Esophagus mucosa (tissue), 1 donor: ENCODE data around the gene KDM1B. TPM values are rescaled to one million over a fixed set of nuclear protein-coding genes. Genes with fewer than 3 reads are reported as not detected.
A peak's percentile ranks its signal among the peaks of the same experiment; 100 is the strongest.

ENCODE experiments used
- ATAC-seq: fragments of 200-7000 bp; cut with Tn5 transposase; one replicate; pipeline ENCODE4 v1.9.1; 2020
- total RNA-seq: library from RNA; stranded (reverse); gene quantifications from one replicate; pipeline ENCODE4 v1.2.4, GENCODE V29; 2023
- donor health status: DM: yes; HTN: yes; CAD: no.

KDM1B gene
- total RNA-seq, 1 donor from 2014 or later: 20.8 TPM

DNA sequence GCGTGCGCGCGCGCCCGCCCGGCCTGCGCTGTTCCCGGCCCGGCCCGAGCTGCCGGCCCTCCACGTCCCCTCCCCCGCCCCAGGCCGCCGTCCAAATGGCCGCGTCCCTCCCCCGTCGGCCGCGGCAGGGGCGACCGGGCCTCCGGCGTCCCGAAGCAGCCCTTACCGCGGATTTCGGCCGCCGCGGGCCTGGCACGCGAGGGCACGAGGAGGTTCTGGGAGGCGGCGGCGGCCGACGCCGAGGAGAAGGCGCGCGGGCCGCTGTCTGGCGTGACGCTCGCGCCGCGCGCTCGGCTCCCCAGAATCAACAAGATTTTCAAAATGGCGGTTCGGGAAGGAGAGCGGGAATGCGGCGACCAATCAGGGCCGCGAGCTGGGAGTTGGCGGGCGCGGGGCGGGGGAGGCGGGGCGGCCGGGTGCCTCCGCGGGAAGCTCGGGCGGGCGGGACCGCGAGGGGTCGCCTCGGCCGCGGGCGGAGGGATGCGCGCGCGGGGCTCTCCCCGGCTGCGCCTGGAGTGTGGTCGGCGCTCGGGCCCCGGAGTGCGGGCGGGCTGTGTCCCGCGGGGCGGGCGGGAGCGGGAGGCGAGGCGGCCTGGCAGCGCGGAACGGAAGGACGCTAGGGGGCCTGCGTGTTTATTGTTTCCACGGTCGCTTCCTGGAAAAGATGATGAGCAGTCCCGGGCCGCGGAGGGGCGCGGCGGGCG lies 109.1 kb downstream of the KDM1B start, which contains the start of gene DEK:
Gene DEK (minus strand): TSS at position 312 of the 704 bp plus-strand sequence. CDS start 543 bp downstream, outside the sequence.
- ATAC-seq: peak; percentile 68

DNA sequence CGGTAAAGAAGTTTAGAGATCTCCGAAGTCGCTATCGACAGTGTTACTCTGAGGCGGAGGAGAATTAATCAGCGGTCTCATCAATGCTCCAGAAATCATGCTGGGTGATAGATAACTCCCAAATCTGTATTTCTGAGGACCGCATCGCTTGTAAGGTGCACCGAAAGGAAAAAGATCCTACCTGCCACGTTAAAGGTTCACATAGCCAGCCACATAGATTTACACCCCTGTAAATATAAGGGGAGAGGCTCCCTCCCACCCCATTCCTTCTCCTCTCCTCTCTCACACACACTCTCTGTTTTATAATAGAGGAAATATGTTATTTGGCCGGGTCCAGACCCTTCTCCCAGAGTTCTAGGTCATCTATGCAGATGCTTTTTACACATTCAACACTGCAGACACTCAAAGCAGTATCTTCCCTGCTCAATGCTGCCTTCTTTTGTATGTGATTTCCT lies 109.7 kb downstream of the KDM1B start:
- no peak for ATAC-seq

DNA sequence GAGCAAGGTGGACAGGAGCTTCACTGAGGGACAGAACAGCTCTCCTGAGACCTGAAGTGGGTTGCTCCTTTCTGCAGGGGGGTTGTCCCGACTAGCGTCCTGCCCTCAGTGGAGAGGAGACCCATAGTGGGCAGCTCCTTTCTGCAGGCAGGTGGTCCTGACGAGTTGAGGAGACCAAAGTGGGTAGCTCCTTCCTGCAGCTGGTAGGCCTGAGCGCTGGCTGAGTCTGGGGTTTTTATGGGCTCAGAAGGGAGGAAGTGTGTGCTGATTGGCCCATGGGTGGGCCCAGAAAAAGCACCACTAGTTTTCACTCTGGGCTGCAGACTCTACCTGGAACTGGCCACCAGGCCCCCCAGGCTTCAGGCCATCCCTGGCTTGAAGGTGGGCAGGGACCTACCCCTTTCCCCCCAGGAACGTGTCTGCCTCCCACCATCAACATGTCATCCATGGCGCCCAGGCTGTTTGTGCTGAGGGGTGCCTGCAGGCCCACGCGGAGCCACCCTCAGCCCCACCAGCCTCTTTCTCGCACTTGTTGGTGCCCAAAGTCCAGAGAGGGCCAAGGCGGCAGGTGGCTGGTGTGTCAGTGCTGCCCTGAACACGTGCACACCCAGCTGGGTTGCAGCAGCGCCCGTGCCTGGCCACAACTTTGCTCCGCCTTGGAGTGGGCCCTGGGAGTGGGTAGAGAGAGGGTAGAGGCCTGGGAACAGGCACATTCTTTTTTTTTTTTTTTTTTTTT lies 110.7 kb downstream of the KDM1B start:
- ATAC-seq: no peak

DNA sequence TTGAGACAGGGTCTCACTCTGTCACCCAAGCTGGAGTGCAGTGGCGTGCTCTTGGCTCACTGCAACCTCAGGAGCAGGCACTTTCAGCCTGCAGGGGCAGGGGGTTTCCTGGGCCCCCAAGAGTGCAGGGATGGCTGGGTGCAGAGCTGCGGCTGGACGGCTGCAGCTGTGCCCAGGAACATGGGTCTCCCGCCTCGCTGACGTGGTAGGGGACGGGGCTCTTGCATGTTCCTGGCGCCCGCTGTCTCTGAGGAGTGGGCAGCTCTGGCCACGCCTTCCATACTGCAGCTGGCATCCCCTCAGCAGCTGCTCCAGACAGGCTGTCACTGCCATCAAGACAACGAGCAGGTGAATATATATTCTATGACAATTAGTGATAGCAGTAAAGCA lies 111.3 kb downstream of the KDM1B start:
- no peak for ATAC-seq

DNA sequence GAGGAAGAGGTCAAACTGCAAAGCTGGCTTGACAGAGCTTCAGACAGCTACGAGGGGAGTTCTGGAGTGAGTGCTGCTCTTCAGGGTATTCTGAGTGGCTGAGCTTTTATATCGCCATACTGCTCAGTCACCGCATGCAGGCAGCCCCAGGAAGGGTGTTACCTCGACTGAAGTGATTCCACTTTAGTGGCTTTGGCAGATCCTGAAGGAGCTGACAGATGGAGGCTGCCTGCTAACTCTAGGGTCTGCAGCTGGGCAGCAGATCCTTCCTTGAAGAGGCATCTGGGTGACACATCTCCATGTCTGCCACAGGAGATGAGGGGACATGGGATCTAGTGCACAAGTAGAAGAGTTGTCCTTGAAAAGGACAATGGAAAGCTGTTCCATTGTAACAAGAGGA lies 112.8 kb downstream of the KDM1B start:
- no peak for ATAC-seq

DNA sequence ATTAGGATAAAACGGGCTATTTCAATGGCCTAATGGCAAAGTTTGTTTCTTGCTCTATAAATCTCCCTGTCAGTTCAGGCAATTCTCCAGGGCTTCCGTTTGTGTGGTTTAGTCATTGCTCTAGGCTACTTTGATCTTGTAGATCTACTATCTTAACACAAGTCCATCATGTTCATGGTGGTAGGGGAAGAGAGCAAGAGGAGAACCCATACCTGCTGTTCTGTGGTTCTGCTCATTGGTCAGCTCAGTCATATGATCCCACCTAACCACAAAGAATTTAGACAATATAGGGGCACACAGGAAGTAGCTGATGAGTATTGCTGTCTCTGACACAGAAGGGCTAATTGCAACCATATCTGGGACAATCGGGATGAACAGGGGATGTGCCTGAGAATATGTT lies 114.0 kb downstream of the KDM1B start:
- no peak for ATAC-seq

DNA sequence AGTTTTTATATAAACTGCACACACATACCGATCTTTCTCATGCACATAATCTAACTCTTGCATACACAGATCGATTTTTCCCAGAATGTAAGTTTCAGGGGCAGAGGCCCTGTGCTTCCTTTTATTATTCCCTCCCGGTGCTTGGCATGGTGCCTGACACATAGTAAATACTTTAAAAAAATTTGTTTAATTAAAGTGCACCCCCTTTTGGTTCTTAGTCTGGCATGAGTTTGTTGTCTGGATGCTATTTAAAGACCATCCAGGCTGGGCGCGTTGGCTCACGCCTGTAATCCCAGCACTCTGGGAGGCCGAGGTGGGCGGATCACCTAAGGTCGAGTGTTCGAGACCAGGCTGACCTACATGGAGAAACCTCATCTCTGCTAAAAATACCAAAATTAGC lies 114.5 kb downstream of the KDM1B start:
- no peak for ATAC-seq

DNA sequence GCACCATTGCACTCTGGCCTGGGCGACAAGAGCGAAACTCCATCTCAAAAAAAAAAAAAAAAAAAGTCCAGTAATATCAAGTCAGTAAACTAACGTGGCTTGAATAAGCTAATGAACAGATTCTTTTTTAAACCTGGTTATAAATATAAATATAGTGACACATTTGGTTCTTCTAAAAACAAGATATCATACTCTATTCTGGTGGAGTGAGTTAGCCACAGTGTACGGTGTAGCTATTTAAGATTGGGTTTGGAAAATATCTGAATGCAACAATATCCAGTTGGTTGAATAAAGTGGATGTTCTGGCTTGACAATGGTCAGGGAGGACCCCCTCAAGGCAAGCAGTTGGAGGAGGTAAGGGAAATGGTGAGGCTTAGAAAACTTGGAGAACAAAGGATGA lies 115.0 kb downstream of the KDM1B start:
- ATAC-seq: no peak

Other genes starting within 250 kb of the KDM1B start
- gene KIF13A, start 167.8 kb upstream of the KDM1B start, total RNA-seq: 16.5 TPM
- gene NHLRC1, start 32.7 kb upstream of the KDM1B start, total RNA-seq: 0.96 TPM
- 8.4 TPM for gene TPMT, start 345 bp upstream of the KDM1B start, total RNA-seq
- 69.1 TPM for gene DEK, start 109.1 kb downstream of the KDM1B start, total RNA-seq
- gene RNF144B, start 231.9 kb downstream of the KDM1B start, total RNA-seq: 21.6 TPM